NCI-H345 (cell line): ENCODE data around the gene ZBTB12.
"Not testable (repeated sequence)": the region's sequence is repeated elsewhere in the genome, so short reads cannot be mapped to it uniquely, and the experiment has no call there.

Source experiments
- DNase-seq: peaks from one replicate; lab custom pipeline; 2025; lab: John Stamatoyannopoulos, UW

ZBTB12 gene

GRCh38 chr6:31901953-31902643 is at the start of gene ZBTB12:
Gene ZBTB12 (minus strand): TSS chr6:31902086. CDS start chr6:31901305, 781 bp downstream.
- peak; percentile 97 for DNase-seq

GRCh38 chr6:31949926-31950548 is 48.2 kb upstream of the ZBTB12 start:
- no peak for DNase-seq

DNA sequence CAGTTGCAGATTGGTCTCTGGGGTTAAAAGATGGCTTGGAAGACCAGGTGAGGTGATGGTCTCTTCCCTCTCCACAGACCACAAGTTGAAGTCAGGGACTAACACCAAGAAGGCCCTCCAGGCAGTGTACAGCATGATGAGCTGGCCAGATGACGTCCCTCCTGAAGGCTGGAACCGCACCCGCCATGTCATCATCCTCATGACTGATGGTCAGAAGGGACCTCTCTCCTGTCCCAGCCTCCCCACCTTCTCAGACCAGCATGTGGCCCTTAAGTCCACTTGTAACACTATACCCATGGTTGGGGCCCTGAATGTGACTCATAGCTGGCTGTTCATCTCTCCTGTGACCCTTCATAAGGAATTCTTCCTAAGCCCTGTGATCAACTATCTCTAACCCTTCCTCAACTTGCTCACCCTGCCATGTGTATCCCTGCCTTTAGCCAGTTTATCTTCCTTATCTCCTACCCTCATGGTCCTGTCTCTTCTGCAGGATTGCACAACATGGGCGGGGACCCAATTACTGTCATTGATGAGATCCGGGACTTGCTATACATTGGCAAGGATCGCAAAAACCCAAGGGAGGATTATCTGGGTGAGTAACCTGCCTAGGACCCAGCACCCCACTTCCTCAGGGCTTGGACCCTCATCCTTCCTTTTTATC is 47.0 kb upstream of the ZBTB12 start:
- DNase-seq, result no peak

DNA sequence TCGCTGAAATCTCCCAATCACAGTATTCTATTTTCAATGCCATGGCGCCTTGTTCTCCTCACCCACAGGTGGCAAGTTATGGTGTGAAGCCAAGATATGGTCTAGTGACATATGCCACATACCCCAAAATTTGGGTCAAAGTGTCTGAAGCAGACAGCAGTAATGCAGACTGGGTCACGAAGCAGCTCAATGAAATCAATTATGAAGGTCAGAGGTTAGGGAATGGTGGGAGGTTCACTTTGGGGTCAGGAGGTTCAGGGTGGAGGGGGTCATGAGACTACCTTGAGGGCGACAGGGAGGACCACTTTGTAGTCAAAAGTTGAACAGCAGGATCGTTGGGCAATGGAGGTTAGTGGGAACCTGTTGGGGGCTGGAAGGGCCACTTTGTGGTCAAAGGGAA is 46.4 kb upstream of the ZBTB12 start:
- no peak for DNase-seq

DNA sequence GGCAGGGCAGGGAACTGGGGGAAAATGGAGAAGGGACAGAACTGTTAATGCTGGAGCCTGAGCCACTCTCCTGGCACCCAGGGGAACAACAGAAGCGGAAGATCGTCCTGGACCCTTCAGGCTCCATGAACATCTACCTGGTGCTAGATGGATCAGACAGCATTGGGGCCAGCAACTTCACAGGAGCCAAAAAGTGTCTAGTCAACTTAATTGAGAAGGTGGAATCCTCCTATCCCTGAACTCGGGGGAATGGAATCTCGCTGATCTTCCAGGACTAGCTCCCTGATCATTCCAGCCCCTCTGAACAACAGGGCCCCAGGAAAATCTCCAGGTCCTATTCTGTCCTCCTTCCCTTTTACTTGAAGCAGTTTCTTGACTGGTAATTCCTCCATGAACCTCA is 46.0 kb upstream of the ZBTB12 start:
- DNase-seq, result no peak

DNA sequence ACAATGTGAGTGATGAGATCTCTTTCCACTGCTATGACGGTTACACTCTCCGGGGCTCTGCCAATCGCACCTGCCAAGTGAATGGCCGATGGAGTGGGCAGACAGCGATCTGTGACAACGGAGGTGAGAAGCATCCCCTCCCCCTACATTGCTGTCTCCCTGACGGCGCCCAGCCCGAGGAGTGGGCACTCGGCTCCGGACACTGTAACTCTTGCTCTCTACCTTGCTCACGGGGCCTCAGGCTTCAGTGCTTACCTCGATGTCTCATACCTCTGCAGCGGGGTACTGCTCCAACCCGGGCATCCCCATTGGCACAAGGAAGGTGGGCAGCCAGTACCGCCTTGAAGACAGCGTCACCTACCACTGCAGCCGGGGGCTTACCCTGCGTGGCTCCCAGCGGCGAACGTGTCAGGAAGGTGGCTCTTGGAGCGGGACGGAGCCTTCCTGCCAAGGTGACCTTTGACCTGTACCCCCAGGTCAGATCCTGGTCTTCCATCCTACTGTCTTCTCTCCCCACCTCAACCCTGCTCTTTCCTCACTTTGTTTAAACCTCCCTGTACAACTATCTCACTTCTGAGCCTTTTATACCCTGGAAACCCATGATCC is 45.3 kb upstream of the ZBTB12 start:
- no peak for DNase-seq

DNA sequence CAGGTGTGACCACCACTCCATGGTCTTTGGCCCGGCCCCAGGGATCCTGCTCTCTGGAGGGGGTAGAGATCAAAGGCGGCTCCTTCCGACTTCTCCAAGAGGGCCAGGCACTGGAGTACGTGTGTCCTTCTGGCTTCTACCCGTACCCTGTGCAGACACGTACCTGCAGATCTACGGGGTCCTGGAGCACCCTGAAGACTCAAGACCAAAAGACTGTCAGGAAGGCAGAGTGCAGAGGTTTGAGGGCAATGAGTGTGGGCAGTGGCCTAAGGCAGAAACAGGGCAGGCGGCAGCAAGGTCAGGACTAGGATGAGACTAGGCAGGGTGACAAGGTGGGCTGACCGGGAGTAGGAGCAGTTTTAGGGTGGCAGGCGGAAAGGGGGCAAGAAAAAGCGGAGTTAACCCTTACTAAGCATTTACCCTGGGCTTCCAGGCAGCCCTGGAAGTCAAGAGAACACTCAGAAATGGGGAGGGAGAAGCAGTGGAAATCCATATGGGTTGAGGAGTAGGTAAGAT is 44.5 kb upstream of the ZBTB12 start:
- no peak for DNase-seq

GRCh38 chr6:31945507-31946369 is 43.9 kb upstream of the ZBTB12 start, which contains the start of gene CFB:
Gene CFB (plus strand): TSS chr6:31946095. CDS start chr6:31946222, 127 bp downstream.
- no peak for DNase-seq

DNA sequence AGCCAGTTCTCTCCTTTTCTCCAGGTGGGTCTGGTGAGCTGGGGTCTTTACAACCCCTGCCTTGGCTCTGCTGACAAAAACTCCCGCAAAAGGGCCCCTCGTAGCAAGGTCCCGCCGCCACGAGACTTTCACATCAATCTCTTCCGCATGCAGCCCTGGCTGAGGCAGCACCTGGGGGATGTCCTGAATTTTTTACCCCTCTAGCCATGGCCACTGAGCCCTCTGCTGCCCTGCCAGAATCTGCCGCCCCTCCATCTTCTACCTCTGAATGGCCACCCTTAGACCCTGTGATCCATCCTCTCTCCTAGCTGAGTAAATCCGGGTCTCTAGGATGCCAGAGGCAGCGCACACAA is 43.2 kb upstream of the ZBTB12 start:
- DNase-seq, result no peak

- DNase-seq, result no peak
These were observed 41.9 kb upstream of the ZBTB12 start for GRCh38 chr6:31943742-31944141.

- no peak for DNase-seq
These were observed 38.4 kb upstream of the ZBTB12 start for GRCh38 chr6:31940256-31940664.

- DNase-seq, result no peak
These were observed 33.9 kb upstream of the ZBTB12 start for GRCh38 chr6:31935823-31936222.

DNA sequence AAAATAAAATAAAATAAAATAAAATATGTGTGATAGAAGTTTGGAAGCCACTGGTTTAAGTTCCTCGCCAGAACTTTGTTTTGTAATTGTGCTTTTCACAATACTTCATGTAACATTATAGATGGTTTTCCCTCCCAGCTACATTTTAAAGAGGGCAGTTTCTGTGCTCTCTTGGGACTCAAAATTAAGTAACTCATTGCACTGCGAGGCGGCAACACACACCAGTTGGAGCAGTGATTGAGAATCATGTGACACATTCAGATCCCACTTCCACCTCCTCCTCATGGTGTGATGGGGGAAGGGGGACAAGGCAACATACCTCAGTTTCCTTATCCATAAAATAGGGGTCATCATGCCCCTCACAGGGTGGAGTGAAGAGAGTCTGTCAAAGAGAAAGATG is 33.1 kb upstream of the ZBTB12 start:
- no peak for DNase-seq

DNA sequence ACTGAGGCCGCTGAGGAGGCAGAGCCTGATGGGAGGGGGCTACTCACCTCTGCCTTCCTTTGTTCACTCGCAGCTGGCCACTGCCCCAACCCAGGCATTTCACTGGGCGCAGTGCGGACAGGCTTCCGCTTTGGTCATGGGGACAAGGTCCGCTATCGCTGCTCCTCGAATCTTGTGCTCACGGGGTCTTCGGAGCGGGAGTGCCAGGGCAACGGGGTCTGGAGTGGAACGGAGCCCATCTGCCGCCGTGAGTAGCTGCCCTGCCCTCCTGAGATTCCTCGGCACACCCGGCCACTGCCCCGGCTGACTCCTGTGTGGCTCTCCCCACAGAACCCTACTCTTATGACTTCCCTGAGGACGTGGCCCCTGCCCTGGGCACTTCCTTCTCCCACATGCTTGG is 31.7 kb upstream of the ZBTB12 start:
- no peak for DNase-seq

GRCh38 chr6:31932137-31932536 is 30.3 kb upstream of the ZBTB12 start:
- not testable (repeated sequence) for DNase-seq

GRCh38 chr6:31930962-31931361 is 29.1 kb upstream of the ZBTB12 start:
- DNase-seq, result no peak

- DNase-seq, result no peak
These were observed 26.7 kb upstream of the ZBTB12 start for GRCh38 chr6:31928672-31928939.

DNA sequence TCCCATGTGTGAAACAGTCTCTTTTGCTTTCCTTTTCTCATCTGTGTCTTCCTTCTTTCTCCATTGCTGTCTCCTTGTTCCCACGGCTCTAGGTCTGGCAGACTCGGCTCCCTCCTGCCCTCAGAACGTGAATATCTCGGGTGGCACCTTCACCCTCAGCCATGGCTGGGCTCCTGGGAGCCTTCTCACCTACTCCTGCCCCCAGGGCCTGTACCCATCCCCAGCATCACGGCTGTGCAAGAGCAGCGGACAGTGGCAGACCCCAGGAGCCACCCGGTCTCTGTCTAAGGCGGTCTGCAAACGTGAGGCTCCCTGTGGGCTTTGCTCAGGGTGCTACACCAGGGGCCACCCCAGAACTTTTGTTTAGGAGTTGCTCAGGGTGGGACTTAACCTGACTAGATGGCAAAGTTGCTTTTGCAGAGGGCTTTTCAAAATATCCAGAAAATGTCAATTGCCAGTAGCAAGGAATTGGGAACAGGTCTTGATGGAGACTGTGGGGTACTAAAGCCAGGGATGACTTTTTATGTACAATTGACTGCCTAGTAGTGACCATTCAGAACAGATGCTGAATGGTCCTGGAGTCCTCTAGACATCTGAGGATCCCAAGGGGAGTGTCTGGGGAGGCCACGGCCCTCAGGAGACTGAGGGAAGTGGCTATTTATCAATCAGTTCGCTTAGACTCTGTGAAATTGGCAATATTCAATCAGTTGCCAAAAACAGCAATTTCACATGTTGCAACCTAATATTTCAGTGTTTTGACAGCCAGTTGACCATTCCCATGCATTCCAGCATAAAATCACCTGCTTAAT is 26.2 kb upstream of the ZBTB12 start:
- DNase-seq, result no peak

GRCh38 chr6:31927242-31927862 is 25.5 kb upstream of the ZBTB12 start, which contains the start of gene C2:
Gene C2 (plus strand): TSS chr6:31927717. CDS start chr6:31927753, 36 bp downstream.
- DNase-seq, result no peak

DNA sequence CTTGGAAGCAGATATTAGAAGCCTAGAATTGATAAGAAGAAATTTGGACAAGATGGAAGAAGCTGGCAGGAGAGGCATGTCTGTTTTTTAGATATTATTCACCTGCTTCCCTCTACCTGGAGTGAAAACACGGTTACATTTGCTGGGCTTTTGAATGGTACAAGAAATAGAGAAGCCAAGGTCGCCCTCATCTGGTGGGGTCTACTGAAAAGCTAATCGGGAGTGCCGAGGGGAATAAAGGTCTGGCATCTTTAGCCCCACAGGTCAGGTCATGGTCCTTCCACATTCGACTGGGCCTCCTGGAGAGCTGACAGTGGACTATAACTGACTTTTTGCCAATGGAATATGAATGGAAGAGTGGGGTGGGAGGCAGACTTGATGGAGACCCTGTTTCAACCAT is 21.1 kb upstream of the ZBTB12 start:
- DNase-seq, result peak; percentile 19

GRCh38 chr6:31920811-31921210 is 18.9 kb upstream of the ZBTB12 start:
- DNase-seq, result no peak
